Transverse colon (tissue), 4 donors: ENCODE measurements around the gene SPATA2.
A peak's percentile ranks its signal among the peaks of the same experiment; 100 is the strongest.

Experiments used
- EP300 ChIP-seq: sonication (generic); formaldehyde crosslinking; IDR thresholded peaks from one replicate; pipeline ENCODE4 v1.6.1; 2017; ENCODE audit warnings: antibody characterized with exemption, low read depth
- POLR2A ChIP-seq: fragments of 450-650 bp; IDR thresholded peaks from one replicate; pipeline ENCODE4 v1.6.1; 2016; ENCODE audit warnings: antibody characterized with exemption, mild to moderate bottlenecking, moderate library complexity
- POLR2AphosphoS5 ChIP-seq, 3 donors: sonication (generic); formaldehyde crosslinking; IDR thresholded peaks; one replicate each; pipeline ENCODE4 v1.6.1; 2016; ENCODE audit warnings: antibody characterized with exemption in 3 of 3
- TF ChIP-seq, protein P1 (sequence below), 5 experiments: fragments of 200-600 bp in 3 of 5; fragments of 450-650 bp in 2 of 5; sonication (generic) in 3 of 5; IDR thresholded peaks; 1 replicate in 2 of 5; 2 replicates in 3 of 5; pipeline ENCODE4 v1.5.1; 2016 to 2017; ENCODE audit warnings: antibody characterized with exemption in 5 of 5, inconsistent platforms in 3 of 5, mild to moderate bottlenecking in 2 of 5, moderate library complexity in 1 of 5

DNA sequence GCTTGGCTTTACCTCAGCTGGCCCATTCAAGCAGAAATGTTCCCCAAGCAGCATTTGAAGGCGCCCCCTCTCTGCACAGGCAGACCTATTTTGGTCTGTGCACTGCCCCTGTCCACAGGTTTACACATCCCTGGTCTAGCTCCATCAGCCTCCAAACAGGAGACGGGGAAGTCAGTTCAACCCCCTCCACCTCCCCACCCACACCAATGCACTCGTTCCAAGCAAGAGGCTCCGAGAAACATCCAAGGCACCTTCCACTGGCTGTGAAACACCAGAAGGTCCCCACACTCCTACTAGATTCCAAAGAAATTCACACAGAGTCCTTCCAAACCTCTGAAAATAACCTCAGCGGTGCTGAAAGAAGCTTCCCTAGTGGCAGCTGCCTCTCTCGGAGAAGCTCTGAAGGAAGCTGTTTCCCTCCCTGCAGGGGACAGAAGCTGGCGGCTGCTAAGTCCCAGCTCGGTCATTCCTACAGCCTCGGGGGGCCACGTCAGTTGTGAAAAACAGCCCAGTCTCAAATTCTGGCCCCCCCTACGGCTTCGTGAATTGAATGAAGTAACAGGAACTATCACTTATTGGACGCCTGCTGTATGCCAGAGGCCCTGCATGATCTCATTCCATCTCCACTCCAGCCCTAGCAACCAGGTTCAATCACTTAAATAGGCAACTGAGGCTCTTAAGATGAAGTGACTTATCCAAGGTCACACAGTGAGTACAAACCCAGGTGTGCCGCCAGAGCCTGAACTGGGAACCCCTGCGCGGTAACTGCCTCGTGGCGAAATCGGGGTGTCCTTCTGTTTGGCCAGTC lies 815 bp downstream of the SPATA2 start:
- no peak for TF ChIP-seq POLR2A
- TF ChIP-seq, protein P1, sequence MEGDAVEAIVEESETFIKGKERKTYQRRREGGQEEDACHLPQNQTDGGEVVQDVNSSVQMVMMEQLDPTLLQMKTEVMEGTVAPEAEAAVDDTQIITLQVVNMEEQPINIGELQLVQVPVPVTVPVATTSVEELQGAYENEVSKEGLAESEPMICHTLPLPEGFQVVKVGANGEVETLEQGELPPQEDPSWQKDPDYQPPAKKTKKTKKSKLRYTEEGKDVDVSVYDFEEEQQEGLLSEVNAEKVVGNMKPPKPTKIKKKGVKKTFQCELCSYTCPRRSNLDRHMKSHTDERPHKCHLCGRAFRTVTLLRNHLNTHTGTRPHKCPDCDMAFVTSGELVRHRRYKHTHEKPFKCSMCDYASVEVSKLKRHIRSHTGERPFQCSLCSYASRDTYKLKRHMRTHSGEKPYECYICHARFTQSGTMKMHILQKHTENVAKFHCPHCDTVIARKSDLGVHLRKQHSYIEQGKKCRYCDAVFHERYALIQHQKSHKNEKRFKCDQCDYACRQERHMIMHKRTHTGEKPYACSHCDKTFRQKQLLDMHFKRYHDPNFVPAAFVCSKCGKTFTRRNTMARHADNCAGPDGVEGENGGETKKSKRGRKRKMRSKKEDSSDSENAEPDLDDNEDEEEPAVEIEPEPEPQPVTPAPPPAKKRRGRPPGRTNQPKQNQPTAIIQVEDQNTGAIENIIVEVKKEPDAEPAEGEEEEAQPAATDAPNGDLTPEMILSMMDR (IDR thresholded peaks at IDR 0.05): peak in 1 of 5 experiments; percentile 3
- no peak for TF ChIP-seq POLR2AphosphoS5 (IDR thresholded peaks at IDR 0.05)
- no peak for TF ChIP-seq EP300
